GM12891 (cell line): ENCODE results near the gene UQCR10.

Experiments
- POLR2A ChIP-seq: IDR thresholded peaks from 2 replicates; pipeline ENCODE4 v1.6.1; 2011; ENCODE audit warnings: low read depth, low read length, control low read depth
- POLR2AphosphoS5 ChIP-seq: IDR thresholded peaks from 2 replicates; pipeline ENCODE4 v1.6.1; 2011; ENCODE audit warnings: low read depth, low read length, control low read depth
- POU2F2 ChIP-seq: IDR thresholded peaks from 2 replicates; pipeline ENCODE4 v1.6.1; 2011; ENCODE audit warnings: low read depth, mild to moderate bottlenecking, control low read depth, low read length, moderate library complexity
- SPI1 ChIP-seq: IDR thresholded peaks from 2 replicates; pipeline ENCODE4 v1.6.1; 2011; ENCODE audit warnings: low read depth, low read length, control low read depth
- TAF1 ChIP-seq: IDR thresholded peaks from 2 replicates; pipeline ENCODE4 v1.6.1; 2011; ENCODE audit warnings: low read depth, low read length, control low read depth

- TF ChIP-seq POLR2A (no peak), TAF1 (no peak), POLR2AphosphoS5 (no peak), POU2F2 (no peak), SPI1 (no peak)
Observed at GRCh38 chr22:29790061-29790460, 22.9 kb downstream of the UQCR10 start.
